HUDEP-2 (cell line): ENCODE measurements around the gene FRS2.

ENCODE experiments used
- DNase-seq, 76 experiments: peaks; one replicate each; lab custom pipeline; 2025; ENCODE audit not compliant: unreplicated experiment in 76 of 76; lab: John Stamatoyannopoulos, UW

Gene FRS2

DNA sequence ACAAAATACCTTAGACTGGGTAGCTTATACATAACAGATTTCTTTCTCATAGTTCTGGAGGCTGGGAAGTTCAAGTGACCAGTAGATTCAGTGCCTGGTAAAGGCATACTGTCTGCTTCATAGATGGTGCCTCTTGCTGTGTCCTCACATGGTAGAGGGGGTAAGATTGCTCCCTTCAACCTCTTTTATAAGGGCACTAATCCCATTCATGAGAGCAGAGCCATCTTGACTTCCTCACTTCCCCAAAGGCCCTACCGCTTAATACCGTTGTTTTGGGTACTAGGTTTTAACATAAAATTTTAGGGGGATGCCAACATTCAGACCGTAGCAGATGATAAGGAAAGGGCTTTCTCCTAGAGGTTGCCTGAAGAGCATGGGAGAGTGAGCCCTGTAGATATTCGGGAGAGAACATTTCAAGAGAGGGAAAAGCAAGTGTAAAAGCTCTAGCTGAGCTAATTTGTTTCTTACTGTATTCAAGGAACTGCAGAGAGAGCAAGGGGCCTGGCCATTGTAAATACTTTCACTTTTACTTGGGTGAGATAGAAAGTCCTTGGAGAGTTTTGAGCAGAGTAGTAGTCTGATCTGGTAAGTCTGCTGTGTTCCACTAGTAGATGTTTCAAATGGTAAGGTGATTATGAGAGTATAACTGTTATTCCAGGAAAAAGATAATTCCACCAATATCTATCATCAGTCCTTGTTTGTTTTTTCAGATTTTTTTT lies 27.3 kb downstream of the FRS2 start:
- DNase-seq, result no peak

DNA sequence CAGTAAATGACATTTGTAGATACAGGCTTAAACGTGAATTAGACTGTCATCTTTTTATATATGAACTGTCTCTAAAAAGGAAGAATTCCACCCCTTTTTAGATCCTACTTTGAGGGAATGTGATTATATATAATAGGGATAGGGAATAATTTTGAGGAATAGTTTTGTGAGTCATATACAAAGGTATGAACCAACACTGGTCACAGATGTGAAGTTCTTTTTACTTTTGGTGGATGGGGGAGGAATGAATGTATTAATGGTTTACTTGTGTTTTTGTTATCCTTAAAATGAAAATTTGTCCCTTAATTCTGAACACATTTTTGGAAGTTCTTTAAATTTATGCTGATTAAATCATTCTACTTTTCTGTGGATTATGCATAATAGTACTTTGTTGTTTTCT lies 30.4 kb downstream of the FRS2 start:
- DNase-seq, result no peak

DNA sequence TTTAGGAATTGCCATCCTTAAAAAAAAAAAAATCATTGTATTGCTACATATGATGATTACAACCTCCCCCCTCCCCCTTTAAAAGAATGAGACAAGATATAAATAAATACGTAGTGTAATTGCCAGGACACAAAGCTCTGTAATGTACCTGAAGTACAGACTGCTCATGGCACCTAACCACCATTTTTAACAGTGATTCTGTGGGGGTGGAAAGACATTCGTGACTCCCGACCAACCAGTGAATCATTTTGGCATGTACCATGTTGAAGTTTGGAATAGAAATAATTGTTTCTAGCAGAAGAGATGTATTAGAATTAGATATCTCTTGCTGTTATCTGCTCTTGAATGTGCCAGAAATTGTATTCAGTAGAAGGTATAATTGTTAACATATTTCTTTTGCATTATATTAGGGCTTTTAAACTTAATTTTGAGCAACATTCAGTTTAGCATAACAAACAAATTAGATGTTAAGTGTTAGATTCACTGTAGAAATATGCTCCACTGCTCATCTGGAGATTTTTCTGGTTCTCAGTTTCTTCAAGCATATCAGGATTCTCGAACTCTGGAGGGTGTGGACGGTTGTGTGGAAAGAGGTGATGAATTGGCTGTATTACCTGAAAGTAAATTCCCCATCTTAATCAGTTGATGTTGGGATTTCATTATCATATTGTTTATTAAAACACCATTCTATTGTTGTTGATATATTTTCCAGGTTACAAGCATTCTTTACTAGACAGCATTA lies 31.1 kb downstream of the FRS2 start:
- DNase-seq, result no peak

DNA sequence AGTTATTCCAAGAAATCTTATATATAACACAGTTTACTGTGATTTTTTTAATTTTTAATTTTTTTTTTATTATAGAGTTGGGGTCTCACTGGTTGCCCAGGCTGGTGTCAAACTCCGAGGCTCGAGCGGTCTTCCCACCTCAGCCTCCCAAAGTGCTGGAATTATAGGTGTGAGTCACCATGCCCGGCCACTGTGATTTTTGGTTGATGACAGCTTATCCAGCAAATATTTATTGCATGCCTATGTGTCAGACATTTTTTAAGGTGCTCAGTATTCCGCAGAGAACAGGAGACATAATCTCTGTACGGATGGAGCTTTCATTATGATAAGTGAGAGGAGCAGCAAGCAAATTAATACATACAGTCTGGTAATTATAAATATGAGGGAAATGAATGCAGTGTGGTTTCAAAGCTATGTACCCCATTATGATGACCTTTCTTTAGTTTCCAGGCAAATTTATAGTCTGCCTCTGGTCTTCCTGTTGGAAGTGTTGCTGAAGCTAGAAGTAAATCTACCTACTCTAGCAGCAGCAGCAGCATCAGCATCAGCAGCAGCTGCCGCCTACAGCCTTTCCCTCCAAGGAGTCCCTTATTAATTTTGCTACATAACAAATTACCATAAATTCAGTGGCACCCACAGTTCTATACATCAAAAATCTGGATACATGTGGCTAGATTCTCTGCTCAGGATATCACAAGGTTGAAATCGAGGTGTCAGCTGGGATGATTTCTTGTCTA lies 32.3 kb downstream of the FRS2 start:
- no peak for DNase-seq

DNA sequence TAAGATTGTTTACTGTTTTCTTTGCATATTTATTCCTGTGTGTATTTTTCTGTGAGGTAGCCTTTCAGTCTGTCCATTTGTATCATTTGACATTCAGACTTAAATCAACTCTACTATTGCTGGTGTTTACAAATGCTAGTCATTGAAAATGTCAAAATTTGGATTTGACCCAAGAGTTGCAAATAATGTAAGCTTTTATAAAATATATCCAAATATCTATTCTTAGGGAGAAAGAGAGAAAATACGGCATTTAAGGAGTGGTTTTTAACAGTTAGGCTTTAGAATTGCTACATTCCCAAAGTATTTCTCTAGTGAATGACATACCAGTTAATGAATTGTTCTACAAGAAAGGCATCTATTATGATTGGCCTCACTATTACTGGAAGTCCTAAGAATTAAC lies 37.9 kb downstream of the FRS2 start:
- no peak for DNase-seq

DNA sequence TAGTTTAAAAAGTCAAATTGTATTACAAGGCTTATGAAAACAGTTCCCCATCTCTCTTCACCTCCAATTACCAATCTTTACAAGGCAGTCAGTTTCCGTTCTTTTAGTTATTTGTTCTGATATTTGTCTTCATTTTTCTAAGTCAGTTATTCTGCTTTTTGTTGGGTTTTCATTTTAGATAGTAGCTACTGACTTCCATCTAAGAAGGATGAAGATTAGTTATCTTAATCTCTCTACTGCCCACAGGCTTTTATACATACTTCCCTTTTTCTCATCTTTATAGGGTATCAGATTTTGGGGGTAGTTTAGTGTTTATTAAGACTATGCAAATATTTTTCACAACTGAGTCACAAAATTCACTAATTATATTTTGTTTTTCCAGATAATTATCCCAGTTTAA lies 38.4 kb downstream of the FRS2 start:
- no peak for DNase-seq

DNA sequence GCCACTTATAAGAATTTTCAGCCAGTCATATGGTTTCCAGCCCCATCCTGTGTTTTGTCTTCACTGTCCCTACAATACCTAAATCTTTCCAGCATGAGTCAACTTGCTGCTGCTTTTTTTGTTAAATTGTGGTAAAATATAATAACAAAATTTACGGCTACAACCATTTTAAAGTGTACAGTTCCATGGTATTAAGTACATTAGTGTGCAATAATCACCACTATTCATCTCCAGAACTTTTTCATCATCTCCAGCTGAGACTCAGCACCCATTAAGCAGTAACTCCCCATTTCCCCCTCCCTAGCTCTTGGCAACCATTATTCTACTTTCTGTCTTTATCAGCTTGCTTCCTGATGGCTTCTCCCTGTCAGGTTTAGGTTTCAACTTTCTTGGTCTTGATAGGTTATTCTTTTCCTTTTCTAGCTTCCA lies 39.1 kb downstream of the FRS2 start:
- DNase-seq, result no peak

DNA sequence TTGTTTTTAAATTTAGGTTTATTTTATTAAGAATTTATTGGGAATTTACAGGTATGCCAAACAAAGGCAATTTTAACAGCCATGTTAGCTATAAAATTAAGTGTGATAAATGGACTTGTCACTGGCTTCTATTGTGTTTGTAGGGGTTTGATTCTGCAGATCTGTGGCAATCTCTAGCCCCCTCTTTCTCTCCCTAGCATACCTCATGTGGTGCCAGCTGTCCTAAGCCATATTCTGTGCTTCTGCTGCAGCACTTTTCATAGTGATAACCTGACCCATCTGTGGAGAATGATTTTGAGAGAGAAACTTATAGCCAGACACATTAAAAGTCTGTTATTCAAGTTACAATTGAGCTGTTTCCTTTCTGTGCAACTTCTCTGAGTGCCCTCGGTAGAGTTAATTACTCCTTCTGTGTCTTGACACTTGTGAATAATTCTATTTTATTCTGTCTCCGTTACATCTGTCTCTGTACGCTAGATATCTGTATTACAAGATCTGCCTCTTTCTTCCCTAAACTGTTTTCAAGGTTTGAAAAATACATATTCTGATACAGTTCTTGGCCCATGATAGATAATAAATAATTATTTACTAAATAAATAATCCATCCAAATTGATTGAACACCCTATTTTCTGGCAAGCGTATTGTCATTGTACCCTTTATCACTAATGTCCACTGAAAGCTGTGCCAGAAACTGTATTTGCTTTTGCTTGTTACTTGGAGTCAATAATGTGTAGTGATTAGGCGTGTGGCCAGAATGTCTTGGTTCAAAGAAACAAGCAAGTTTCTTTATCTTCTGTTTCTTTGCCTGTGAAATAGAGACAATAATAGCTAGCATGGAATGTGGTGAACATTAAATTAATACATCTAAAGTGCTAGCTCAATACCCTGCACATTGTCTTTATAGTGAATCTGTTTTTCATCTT lies 40.0 kb downstream of the FRS2 start:
- DNase-seq, result no peak

DNA sequence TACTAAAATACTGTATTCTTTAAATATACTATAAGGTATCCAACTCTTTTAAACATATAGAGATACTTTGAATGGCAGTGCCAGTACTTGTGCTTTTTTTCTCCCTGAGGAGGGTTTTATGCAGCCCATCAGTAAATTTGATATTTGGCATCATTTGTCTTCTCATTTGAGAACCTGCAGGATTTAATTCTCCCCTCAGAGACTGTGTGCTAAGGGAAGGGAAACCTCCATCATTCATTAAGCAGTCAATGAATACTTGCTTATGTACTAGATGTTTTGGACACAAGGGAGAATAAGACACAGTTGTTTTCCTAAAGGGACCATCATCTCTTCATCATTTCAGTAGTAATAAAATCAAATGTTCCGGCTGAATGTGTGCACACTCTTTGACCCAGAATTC lies 40.8 kb downstream of the FRS2 start:
- no peak for DNase-seq

DNA sequence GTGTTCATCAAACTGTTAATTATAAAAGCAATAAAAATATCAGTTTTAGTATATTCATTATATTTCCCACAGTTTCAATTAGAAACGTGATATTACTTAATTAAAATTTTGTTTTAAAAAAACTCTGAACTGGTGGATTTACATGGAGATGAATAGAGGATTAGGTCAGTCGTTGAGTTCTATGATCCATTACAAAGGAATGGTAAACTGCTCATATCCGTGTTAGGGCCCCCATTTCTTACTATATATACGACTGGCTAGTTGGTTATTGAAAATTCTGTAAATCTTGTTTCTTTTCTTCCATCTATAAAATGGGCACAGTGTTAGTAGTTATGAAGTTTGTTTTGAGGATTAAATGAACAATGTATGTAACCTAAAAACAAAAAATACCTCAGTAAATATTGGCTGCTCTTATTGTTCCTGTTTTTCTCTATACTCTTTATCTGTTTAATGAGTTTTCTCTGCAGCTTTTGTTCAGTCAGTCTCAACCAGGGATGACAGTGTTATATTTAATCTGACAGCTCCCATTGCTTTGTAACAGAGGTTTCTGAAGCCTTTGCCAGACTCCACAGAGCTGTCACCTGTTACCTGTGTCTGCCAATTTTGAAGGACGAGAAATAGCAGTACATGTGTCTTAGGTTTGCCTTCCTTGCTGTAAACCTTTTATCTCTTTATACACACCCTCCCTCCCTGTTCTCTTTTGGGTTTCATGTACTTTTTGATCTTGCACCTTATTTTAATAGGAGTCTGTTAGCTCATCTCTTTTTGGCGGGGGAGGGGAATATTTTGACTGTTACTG lies 41.5 kb downstream of the FRS2 start:
- DNase-seq, result peak in 2 of 76 experiments; percentile 5 to 20

DNA sequence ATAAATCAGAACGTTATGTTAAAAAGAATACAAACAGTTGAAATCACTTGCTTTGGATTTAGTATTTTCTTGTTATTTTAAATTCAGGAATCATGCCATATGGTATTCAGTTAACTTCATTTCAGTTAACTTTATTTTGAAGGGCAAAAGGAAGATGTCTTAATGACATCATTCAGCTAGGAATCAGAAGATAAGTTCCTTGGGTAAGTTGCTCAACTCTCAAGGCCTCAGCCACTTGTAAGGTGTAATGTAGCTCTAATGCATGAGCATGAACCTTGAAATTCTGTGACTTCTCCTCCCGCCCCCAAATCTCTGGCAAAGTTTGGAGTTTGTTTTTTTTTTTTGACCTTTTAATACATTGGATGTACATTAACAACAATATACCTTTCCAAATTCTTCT lies 42.6 kb downstream of the FRS2 start:
- no peak for DNase-seq

DNA sequence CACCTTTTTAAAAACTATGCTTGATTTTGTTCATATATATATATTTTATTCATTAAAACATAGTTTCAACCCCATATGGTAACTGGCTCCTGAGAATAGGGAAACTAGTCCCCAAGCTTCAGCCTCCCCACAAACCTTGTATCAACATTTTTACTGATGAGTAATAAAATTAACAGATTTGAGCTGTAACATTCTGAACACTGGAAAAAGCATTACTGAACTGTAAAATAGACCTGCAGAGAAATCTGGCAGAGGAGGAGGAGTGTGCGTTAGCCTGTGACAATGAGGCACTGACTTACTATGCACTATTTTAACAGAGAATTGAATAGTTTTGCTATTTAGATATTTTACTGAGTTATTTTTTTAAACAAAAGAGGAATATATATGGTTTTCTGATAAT lies 43.1 kb downstream of the FRS2 start:
- DNase-seq, result no peak

DNA sequence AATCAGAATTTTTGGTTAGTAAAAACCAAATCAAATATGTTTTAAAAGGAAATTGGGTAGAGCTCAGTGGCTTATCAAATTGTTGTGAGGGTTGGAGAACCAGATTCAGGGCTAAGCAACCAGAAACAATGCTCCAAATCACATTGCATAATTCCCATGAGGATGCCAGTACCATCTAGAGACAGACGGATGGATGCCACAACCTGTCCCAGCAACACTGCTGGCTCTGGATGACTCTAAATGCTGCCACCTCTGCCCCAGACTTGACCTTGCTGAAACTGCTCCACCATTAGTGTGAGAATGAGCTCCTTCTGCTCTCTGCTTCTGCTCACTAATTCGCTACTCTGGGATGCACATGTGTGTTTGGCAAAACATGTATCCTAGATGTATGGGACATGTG lies 43.9 kb downstream of the FRS2 start:
- no peak for DNase-seq

DNA sequence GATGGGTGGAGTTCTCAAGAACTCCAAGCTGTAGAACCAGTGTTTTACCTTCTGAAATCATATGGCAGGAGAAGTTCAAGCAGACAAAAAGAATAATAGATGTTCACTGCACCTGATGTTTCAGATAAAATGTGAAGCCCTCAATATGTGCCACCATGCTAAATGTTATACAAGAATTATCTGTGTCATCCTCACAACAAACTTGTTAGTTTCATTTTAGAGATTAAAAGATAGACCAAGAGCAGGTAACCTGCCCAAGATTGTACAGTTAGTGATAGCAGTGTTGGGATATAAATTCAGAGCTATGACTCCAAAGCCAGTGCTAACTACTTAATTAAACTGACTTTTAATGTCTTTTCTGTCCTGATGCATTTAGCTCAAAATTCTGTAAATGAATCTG lies 44.7 kb downstream of the FRS2 start:
- no peak for DNase-seq

DNA sequence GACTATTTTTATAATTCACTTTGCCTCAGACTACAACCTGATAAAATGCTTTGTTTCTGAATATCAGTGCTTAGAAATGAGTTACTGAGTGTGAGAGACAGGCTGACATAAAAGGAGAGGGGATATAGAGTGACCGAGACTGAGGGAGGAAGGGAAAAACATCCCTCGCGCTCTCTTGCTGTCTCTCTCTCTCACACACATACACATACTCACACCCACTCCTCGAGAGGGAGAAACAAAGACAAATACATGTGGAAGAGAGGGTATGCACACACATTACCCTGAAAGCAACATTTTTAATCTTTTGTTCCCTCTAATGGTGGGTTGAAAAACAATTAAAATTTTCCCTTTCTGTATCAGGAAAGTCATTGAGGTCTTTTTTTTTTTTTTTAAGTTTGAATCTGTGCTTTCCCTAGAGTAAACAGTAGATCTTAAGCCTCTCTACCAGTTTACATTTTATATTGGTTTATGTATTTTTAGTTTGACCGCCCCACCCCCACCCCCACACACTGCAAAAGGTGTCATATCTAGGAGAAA lies 45.3 kb downstream of the FRS2 start:
- no peak for DNase-seq

DNA sequence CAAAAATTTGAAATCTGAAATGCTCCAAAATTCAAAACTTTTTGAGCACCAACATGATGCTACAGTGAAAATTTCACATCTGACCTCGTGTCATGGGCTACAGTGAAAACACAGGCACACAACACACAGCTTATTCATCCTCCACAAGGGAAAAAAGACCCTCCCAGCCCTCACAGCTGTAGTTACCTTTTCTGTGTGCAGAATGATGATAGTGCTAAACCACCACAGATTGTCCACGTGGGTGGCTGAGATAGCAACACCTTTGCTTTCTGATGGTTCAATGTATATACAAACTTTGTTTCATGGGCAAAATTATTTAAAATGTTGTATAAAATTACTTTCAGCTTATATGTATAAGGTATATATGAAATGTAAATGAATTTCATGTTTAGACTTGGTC lies 46.8 kb downstream of the FRS2 start:
- no peak for DNase-seq

DNA sequence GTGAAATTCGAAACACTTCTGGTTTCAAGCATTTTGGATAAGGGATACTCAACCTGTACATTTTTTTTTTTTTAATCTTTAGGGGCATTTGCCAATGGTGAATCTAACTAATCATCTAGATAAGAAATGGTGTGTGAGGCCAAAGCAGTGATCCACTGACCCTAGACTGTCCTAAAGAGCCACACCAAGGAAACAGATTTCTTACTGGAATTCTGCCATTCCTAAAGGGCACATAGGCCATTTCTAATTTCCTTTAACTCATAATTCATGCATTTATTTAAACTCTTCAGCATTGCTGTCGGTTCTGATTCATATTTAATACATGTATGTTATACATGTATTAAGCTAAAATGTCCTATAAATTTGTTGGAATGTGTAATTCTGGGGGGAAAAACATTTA lies 47.2 kb downstream of the FRS2 start:
- no peak for DNase-seq

DNA sequence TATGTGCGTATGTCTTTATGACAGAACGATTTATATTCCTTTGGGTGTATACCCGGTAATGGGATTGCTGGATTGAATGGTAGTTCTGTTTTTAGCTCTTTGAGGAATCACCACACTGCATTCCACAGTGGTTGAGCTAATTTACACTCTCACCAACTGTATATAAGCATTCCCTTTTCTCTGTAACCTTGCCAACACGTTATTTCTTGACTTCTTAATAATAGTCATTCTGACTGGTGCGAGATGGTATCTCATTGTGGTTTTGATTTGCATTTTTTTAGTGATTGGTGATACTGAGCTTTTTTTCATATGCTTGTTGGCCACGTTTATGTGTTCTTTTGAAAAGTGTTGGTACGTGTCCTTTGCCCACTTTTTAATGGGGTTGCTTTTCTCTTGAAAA lies 49.7 kb downstream of the FRS2 start:
- DNase-seq, result no peak

DNA sequence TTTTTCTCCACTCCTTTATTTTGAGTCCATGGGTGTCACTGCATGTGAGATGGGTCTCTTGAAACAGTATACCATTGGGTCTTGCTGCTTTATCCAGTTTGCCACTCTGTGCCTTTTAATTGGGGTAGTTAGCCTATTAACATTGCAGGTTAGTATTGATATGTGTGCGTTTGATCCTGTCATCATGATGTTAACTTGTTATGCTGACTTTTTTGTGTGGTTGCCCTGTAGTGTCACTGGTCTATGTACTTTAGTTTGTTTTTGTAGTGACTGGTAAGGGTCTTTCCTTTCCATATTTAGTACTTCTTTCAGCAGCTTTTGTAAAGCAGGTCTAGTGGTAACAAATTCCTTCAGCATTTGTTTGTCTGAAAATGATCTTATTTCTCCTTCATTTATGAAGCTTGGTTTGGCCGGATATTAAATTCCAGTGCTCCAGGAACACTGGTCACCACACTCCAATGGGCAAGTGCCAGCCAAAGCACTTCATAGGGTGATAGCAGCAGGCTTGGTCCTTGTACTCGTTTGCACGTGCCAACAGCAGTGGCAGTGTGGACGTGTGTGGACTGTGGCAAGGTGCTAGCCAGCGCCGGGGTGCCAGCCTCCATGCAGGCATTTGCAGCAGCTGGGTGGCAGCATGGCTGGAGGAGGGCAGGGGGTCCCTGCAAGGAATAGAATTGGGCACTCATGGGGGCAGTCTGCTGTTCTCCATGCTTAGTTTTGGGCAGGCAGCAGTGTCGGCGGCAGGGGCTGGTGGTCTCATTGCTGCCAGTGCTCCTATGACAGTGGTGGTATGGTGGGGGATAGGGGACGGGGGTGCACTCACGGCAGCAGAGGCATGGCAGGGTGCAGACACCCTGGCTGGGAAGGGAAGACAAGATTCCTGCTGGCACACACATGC lies 53.5 kb downstream of the FRS2 start:
- DNase-seq, result no peak
